ENCODE measurements around the gene ZFHX3.
"Not testable (repeated sequence)": the region's sequence is repeated elsewhere in the genome, so short reads cannot be mapped to it uniquely, and the experiment has no call there.

Gene ZFHX3

DNA sequence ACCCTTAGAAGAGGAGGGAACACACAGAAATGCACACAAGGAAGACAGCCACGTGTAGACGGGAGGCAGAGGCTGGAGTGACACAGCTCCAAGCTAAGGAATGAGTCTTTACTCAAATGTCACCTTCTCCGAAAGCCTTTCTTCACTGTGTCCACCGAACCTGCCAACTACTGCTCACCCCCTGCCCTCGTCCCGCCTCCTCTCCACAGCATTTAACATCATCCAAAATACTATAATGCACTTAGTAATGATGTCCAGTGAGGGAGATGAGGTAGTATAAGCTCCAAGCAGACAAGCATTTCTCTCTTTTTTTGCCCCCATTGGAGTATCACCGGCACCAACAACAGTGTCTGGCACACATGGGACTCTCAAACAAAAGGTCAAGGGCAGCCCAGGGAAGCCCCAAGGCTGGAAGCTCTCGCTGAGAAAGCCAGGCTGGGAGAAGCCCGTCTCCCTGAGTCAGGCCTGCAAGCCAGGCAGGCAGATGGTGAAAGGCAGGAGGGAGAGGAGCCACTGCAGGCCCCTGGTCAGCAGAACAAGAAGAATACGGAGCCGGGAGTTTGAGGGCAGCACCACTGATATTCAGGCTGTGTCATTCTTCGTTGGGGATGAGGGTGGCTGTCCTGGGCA is 25.9 kb downstream of the ZFHX3 start:
- no peak for DNase-seq (ENCODE audit: low read depth in 2 of 2)

DNA sequence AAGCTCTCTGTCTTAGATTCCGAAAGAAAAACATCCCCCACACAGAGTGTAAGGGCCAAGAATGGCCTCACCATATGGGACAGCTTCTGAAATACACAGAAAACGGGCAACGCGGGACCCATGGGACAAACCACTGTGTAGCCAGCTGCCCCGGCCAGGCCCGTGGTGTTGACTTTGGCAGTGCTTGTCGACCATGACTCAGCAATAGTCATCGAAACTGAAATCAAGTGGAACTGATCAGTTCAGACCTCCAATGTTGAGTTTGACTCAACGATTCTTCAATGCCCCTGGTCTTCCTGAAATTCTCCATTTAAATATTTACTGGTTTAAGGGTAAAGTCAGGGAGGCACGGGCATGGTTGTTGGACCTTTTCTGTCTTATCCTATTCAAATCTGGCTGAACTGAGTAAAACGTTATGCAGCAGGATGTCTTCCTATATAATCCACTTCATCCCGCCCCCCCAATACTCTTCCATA is 27.5 kb downstream of the ZFHX3 start:
- DNase-seq (ENCODE audit: low read depth in 2 of 2), result no peak

GRCh38 chr16:73019457-73020362 is 28.2 kb downstream of the ZFHX3 start:
- DNase-seq (ENCODE audit: low read depth in 2 of 2), result no peak

DNA sequence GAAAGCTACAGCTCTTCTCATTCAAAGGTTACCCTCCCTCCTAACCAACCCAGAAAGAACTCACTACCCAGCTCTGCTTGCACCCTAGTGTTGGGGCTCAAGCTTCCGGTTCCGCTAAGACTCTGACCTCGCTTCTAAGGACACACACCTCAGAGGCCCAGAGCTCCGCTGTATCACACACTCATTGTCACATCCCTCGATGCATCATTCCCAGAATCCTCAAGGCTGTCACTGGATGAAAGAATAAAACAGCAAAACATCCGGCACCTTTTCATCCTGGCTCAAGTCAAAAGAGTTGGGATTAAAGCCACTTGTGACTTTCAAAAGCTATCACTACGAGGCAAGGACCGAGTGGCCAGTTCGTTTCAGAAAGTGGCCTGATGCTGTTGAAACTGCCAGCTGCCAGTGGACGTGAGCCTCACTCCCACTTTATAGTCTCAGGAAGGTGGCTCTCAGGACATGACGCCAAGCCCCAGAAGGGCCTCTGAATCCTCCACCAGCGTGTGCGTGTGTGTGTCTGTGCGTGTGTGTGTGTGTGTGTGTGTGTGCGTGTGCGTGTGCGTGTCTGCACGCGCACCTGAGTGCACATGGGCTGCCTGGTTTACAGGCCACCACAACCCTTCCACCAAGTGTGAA is 29.0 kb downstream of the ZFHX3 start:
- DNase-seq (ENCODE audit: low read depth in 2 of 2), result no peak

DNA sequence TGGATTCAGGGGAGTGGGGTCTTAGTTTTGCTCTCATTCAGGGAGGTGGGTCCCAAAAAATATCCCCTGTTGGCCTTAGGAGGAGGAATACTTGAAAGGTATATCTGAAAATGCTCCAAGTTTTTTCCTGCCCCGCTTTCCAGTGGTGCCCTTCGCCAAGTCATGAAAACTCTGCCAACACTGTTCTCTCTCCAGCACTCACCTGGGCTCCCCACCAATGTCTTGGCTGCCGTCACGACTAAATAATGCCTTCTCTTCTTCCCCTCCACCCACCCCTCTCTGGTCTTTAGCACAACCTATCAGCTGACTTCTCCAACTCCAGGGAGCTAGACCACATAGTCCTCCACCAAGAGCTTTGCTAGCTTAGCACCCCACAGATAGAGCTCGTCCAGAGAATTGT is 30.6 kb downstream of the ZFHX3 start:
- DNase-seq (ENCODE audit: low read depth in 2 of 2), result no peak

DNA sequence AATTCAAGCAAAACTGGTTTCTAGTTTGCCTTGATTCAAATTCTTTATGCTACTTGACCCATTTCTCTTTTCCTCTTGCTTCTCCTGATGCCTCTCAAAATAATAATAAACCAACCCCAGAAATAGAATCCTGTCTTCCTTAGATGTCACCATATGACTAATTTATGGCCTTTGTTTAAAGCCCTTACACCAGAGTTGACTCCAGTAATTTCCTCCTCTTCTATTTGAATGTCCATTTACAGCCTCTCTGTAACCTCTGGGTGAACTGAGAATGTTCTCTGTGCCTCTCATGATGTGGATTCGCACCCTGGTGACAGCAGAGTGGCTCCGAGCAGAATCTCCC is 31.5 kb downstream of the ZFHX3 start:
- DNase-seq (ENCODE audit: low read depth in 2 of 2), result no peak

DNA sequence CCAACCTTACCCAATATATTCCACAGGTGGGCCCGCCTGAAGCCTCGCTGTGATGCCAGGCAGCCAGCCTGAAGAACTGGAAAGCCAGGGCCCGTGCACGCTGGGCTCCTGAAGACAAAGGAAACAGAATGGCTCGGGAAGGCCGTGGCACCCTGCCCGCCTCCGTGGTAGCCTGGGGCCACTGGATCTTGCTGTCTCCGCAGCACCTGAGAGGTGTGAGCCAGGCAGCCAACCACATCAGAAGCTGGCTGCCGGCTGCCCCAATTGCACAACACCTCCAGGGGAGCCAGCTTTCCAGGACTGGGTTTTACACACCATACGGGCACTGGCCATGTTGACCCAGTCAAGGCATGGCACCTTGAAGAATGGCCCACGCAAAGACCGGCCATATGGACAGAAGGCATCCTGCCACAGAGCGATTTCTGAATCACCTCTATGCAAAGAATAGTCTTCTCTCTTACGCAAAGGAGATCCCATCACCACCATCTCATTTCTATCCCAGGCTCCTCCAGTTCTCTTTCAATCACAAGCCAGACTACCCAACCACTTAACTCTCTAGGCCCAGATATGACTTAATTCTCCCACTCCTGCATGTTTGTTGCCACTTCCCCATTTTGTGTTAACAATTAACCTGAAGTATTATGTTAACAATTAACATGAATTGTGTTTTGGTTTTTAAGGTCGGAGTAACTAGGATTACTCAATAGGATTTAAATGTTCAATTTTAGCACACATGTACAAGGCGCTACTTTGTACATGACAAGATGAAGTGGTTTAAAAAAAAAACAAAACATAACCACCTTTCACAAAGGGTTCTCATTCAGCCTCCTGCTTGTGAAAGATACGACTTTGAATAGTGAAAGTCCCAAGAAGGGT is 32.1 kb downstream of the ZFHX3 start:
- DNase-seq (ENCODE audit: low read depth in 2 of 2), result no peak

DNA sequence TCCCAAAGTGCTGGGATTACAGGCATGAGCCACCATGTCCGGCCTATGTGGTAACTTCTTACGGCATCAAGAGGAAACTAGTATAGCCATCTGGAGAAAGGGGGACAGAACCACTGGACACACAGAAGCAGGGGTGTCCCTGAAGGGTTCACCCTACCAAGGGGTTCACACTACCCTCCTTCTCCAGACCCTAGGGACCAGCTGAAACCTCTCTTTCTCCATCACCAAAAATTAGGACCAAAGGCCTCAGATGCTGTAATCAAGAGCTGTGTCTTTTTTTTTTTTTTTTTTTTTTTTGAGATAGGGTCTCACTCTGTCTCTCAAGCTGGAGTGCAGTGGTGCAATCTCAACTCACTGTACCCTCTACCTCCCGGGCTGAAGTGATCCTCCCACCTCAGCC is 33.2 kb downstream of the ZFHX3 start:
- DNase-seq (ENCODE audit: low read depth in 2 of 2), result no peak

DNA sequence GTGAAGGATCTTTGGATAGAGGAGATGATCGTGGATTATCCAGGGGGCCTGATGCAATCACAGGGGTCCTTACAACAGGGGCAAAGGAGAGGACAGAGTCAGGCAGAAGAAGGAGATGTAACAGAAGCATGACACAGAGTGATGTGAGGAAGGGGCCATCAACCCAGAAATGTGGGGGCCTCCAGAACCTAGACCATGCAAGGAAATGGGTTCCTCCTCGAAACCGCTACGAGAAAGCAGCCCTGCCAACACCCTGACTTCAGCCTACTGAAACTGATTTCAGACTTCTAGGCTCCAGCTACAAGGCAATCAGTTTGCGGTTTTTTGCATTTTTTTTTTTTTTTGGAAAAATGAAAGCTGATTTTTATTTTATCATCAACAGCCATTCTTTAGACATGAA is 34.0 kb downstream of the ZFHX3 start:
- no peak for DNase-seq (ENCODE audit: low read depth in 2 of 2)

DNA sequence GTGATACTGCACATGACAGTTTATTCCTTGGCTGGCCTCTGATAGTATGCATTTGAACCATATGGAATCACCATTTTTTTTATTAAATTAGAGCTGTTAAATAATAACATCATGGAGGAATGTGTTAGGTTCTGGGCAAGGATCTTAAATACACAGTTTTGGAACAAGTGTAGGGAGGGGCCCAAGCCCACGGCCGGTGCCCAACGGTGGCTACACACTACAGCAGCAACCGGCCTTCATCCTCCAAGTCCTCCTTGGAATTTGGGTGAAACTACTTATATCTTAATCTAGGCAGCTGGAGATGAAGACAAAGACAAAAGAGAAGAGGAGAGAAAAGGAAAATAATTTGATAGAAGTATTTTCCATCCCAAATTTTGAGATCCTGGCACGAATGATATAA is 35.6 kb downstream of the ZFHX3 start:
- no peak for DNase-seq (ENCODE audit: low read depth in 2 of 2)

GRCh38 chr16:73011926-73012325 is 36.0 kb downstream of the ZFHX3 start:
- no peak for DNase-seq (ENCODE audit: low read depth in 2 of 2)

DNA sequence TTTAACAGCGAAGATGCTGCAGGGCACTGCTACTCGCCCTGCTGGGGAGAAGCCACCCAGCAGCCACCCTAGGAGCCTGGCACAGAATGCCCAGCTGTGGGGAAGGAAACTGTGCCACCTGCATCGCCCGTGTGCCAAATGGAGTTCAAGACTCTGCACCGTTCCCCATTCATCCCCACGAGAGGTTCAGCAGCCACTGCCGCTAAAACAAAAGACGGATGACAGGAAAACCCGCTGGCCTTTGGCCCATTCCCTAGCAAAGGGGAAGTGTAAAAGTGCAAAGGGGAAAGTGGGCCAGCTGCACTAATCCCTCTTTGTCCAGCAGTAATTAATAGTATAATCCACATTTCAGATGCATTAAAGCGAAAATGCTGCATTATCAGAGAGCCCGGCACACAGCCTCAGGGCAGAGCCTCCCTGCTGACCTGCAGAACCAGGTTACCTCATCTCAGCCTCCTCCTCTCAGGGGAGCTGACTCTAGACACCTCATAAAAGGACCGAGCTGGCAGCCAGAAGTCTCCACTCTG is 37.7 kb downstream of the ZFHX3 start:
- DNase-seq (ENCODE audit: low read depth in 2 of 2), result no peak

DNA sequence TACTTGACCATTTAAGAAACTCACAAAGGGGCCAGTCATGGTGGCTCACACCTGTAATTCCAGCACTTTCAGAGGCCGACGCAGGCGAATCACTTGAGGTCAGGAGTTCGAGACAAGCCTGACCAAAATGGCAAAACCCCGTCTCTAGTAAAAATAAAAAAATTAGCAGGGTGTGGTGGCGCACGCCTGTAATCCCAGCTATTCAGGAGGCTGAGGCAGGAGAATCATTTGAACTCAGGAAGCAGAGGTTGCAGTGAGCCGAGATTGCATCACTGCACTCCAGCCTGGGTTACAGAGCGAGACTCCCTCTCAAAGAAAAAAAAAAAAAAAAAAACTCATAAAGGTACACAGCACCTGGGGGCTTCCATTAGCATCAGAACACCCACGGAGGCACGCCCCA is 38.2 kb downstream of the ZFHX3 start:
- DNase-seq (ENCODE audit: low read depth in 2 of 2), result not testable (repeated sequence)

DNA sequence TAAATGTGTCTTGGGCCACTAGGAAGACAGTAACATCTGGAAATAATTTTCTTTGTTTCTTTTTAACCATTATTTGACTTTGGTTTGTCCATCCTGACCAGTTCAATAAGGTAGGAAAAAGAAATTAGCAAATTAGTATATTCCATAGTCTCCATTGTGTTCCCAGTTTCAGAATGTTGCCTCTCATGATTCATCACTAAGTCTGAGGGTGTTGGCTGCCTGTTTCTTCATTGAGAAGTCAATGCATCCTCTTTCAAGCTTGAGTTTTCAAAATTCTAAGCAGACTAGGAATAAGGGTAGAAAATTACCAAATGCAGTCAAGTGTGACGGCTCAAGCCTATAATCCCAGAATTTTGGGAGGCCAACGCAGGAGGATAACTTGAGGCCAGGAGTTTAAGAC is 41.9 kb downstream of the ZFHX3 start:
- no peak for DNase-seq (ENCODE audit: low read depth in 2 of 2)

DNA sequence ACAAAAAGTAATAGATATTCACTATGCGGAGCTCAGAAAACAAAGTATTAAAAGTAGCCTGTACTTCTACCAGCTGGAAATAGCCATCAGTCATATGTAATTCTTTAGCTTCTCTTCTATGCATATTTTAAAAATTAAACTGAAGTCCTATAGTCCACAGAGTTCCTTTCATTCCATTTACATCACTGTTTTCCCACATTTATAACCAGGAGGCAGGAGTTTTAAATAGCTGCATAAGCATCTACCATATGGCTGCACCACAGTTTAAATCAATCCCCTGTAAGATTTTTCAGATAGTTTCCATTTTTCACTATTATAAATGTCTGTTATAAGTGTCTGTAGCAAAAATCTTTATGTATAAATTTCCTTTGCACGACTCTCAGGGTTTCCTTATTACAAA is 45.1 kb downstream of the ZFHX3 start:
- DNase-seq (ENCODE audit: low read depth in 2 of 2), result no peak

DNA sequence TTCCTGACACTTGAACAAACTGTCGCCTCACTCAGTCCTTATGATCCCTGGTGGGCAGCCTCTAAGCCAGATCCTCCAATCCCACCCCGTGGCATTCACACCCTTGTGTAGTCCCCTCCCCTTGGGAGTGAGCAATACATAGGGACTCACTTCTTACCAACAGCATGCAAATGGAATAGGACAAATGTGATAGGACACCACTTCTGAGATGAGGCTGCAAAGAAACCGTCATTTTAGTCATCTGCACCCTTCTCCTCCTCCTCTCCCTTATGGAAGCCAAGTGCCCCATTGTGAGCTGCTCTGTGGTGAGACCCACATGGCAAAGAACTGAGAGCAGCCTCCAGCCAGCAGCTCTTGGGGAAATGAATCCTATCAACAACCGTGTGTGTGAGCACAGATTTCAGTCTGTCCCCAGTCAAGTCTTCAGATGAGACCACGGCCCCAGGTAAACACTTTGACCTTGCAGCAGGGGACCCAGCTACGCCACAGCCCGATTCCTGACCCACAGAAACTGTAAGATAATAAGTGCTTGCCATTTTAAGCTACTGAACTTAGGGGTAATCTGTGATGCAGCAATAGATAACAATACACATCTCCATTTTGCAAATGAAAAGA is 46.9 kb downstream of the ZFHX3 start:
- DNase-seq (ENCODE audit: low read depth in 2 of 2), result no peak

GRCh38 chr16:73000020-73000906 is 47.7 kb downstream of the ZFHX3 start:
- no peak for DNase-seq (ENCODE audit: low read depth in 2 of 2)

DNA sequence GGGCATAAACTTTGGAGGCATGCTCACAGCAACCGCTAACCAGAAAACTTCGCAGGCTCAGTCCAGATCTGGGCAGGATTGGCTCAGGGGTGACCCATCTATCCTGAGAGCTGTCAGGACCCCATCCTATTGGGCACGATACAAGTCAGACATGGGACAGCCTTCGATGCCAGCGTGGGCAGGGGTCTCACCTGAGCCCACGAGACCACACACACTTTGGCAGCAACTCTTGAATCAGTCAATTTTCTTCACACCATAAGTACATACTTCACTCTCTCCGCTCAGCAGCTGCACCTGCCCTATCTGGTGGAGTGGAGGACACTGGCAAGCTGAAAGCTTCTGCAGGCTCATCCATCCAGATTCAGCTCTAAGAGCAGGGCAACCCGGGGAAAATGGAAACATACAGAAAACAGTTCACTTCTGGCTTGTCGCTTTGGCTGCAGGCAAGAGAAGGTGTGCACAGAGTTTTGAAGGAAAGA is 48.3 kb downstream of the ZFHX3 start:
- DNase-seq (ENCODE audit: low read depth in 2 of 2), result no peak

- no peak for DNase-seq (ENCODE audit: low read depth in 2 of 2)
Measured at GRCh38 chr16:72997141-72997542, 50.8 kb downstream of the ZFHX3 start.

Measured in stimulated activated CD8-positive, alpha-beta memory T cell treated with anti-CD3 and anti-CD28 coated beads, Interleukin-7, amount 100 ng/mL, for 1 hour (primary cell).